Measurements from ENCODE around the gene ACAA2.
"Not testable (repeated sequence)": the region's sequence is repeated elsewhere in the genome, so short reads cannot be mapped to it uniquely, and the experiment has no call there.

Gene ACAA2

DNA sequence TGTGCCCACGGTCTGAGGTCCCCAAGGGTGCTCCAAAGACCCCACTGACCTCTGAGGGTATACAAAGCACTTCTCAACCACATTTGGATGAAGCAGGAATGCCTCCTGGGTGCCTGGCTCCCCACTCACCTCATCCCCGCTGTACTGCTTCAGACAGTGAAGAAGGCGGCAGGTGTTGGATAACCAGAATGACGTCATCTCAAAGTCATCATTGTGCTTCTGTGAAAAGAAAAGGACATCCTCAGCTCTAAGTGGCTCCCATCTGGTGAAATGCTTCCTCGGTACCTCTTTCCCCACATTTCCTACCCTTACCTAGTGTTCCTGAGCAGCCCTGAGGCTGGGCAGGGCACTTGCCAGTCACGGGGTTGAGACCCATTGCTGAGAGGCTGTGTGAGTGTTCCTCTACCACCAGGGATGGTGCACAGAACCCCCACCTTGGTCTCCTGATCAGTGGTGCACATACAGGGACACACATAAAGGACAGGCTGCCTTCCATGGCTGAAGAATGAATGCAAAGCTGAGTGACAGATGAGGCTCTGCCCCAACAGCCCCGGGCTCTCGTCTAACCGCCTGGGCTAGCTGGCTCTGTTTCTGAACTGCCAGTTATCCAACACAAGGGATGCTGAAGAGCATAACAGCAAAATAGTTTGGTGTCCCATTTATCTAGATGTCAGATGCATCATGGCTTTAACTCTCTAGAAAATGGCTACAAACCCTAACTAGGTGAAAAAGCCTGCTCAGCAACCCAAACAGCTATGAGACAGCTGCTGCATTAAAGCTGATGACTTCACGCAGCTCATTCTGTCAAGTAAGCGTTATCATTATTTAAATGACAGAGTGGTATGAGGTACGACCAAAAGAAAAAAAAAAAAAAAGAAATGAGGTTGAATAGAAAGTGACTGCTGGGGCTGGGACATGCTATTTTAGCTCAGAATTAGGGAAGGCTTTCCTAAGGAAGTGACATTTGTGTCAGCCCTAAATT, 28.2 kb upstream of the ACAA2 start:
- ChIA-PET POLR2A (ENCODE audit: low non-redundant PET) (no interaction called here), CTCF (interaction anchor here (0.6 kb wide), 1 partner anchor 87 kb away, joined by 3 read pairs; no protein-coding TSS in a partner anchor)
- H3K27ac ChIP-seq: no peak overlapping the region
- DNase-seq (ENCODE audit: low spot score): no peak
- TF ChIP-seq, protein P1, sequence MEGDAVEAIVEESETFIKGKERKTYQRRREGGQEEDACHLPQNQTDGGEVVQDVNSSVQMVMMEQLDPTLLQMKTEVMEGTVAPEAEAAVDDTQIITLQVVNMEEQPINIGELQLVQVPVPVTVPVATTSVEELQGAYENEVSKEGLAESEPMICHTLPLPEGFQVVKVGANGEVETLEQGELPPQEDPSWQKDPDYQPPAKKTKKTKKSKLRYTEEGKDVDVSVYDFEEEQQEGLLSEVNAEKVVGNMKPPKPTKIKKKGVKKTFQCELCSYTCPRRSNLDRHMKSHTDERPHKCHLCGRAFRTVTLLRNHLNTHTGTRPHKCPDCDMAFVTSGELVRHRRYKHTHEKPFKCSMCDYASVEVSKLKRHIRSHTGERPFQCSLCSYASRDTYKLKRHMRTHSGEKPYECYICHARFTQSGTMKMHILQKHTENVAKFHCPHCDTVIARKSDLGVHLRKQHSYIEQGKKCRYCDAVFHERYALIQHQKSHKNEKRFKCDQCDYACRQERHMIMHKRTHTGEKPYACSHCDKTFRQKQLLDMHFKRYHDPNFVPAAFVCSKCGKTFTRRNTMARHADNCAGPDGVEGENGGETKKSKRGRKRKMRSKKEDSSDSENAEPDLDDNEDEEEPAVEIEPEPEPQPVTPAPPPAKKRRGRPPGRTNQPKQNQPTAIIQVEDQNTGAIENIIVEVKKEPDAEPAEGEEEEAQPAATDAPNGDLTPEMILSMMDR (conservative IDR thresholded peaks at IDR 0.05; ENCODE audit: low read depth): no peak

DNA sequence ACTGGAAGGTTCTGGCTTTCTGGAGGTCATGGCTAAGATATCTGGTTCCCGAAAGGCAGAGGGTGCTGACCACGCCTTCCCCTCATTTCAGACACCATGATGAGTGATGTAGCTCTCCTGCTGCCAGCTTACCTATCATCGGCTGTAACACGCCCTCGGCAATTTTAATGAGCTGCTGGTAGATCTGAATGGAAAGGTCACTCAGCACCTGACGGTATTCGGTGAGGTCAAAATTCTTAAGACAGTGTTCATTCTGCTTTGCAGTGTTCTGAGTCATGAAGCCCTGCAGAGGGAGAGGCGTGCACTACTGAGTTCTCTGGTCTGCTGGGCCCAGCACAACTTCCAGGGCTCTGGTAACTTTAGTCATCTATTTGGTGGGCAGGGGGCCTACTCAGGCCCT, 25.7 kb upstream of the ACAA2 start:
- peak overlapping the region; percentile 60 for H3K27ac ChIP-seq
- peak; percentile 68 for DNase-seq (ENCODE audit: low spot score)
- TF ChIP-seq, protein P1 (conservative IDR thresholded peaks at IDR 0.05; ENCODE audit: low read depth): no peak
- POLR2A ChIA-PET (ENCODE audit: low non-redundant PET): no interaction called here
- CTCF ChIA-PET: interaction anchor here (0.7 kb wide), 1 partner anchor 30 kb away, joined by 3 read pairs; no protein-coding TSS in a partner anchor

GRCh38 chr18:49838381-49838780, 25.0 kb upstream of the ACAA2 start:
- no peak overlapping the region for H3K27ac ChIP-seq
- ChIA-PET CTCF (interaction anchor here (1.2 kb wide), 1 partner anchor 20 kb away, joined by 4 read pairs; no protein-coding TSS in a partner anchor), POLR2A (ENCODE audit: low non-redundant PET) (no interaction called here)
- TF ChIP-seq, protein P1 (conservative IDR thresholded peaks at IDR 0.05; ENCODE audit: low read depth): no peak
- no peak for DNase-seq (ENCODE audit: low spot score)

GRCh38 chr18:49837889-49838288, 24.6 kb upstream of the ACAA2 start:
- ChIA-PET POLR2A (ENCODE audit: low non-redundant PET) (no interaction called here), CTCF (interaction anchor here (0.5 to 1.2 kb wide), 2 partner anchors 20 to 269 kb away, joined by 3 to 4 read pairs; no protein-coding TSS in a partner anchor)
- TF ChIP-seq, protein P1 (conservative IDR thresholded peaks at IDR 0.05; ENCODE audit: low read depth): no peak
- H3K27ac ChIP-seq: no peak overlapping the region
- no peak for DNase-seq (ENCODE audit: low spot score)

DNA sequence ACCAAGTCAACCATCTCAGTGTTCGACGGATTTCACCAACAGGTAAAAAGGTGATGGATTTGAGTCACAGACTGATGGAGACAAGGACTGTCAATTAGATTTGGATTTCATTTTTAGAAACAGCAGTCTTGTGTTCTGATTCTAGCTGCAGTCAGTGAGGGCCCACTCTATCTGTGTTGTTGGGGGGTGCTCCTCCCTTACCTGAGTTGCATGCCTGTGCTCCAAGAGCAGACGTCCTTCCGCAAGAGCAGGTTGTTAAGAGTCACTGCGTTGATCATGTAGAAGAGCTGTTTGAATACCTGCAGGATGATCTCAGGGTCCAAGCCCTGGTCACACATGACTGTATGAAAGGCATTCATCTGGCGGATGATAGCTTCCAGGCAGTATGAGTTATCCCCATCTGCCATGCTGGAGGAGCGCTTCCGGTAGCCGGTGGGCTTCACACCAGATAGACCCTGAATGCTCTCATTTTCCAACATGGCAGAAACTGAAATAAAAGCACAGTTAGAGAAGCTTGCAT, 24.0 kb upstream of the ACAA2 start:
- H3K27ac ChIP-seq; POLR2A ChIA-PET (ENCODE audit: low non-redundant PET): not testable (repeated sequence)

GRCh38 chr18:49835405-49835804, 22.1 kb upstream of the ACAA2 start:
- H3K27ac ChIP-seq: no peak overlapping the region
- TF ChIP-seq, protein P1 (conservative IDR thresholded peaks at IDR 0.05; ENCODE audit: low read depth): no peak
- POLR2A ChIA-PET (ENCODE audit: low non-redundant PET): no interaction called here
- DNase-seq (ENCODE audit: low spot score): no peak
- CTCF ChIA-PET: no interaction called here

More for the DNA sequence above, 24.0 kb upstream of the ACAA2 start:
- DNase-seq (ENCODE audit: low spot score): not testable (repeated sequence)
- CTCF ChIA-PET: interaction anchor here (0.5 to 1.2 kb wide), 2 partner anchors 21 to 268 kb away, joined by 3 to 4 read pairs; no protein-coding TSS in a partner anchor

All from RWPE1 (cell line).